Parathyroid adenoma (tissue), 2 donors: ENCODE measurements around the gene SLC9A8.

Experiments used
- H2AFZ ChIP-seq: fragments of 300-600 bp; sonication (generic); one replicate; pipeline ENCODE4 v1.7.0; 2017; ENCODE audit warnings: antibody characterized with exemption, mild to moderate bottlenecking
- H3K27ac ChIP-seq: fragments of 300-600 bp; sonication (generic); one replicate; pipeline ENCODE4 v1.7.0; 2017
- H3K27me3 ChIP-seq: fragments of 300-600 bp; sonication (generic); one replicate; pipeline ENCODE4 v1.7.0; 2017; ENCODE audit warnings: low read length; ENCODE audit not compliant: control insufficient read depth, insufficient read depth
- H3K36me3 ChIP-seq: fragments of 300-600 bp; sonication (generic); one replicate; pipeline ENCODE4 v1.7.0; 2017; ENCODE audit warnings: low read length; ENCODE audit not compliant: control insufficient read depth, insufficient read depth
- H3K4me1 ChIP-seq: fragments of 300-600 bp; sonication (generic); one replicate; pipeline ENCODE4 v1.7.0; 2017; ENCODE audit warnings: control low read depth
- H3K4me2 ChIP-seq: fragments of 300-600 bp; sonication (generic); one replicate; pipeline ENCODE4 v1.7.0; 2017; ENCODE audit warnings: low read length
- H3K4me3 ChIP-seq: fragments of 300-600 bp; sonication (generic); one replicate; pipeline ENCODE4 v1.7.0; 2017; ENCODE audit warnings: low read depth, low read length
- H3K79me2 ChIP-seq: fragments of 300-600 bp; sonication (generic); one replicate; pipeline ENCODE4 v1.7.0; 2017; ENCODE audit warnings: control low read depth
- H3K9ac ChIP-seq: fragments of 300-600 bp; sonication (generic); one replicate; pipeline ENCODE4 v1.7.0; 2017; ENCODE audit warnings: mild to moderate bottlenecking
- H3K9me3 ChIP-seq: fragments of 300-600 bp; sonication (generic); one replicate; pipeline ENCODE4 v1.7.0; 2017; ENCODE audit warnings: low read length; ENCODE audit not compliant: control insufficient read depth
- TF ChIP-seq, protein P1 (sequence below): fragments of 300-600 bp; sonication (generic); IDR thresholded peaks from one replicate; pipeline ENCODE4 v1.7.0; 2017; ENCODE audit warnings: antibody characterized with exemption, mild to moderate bottlenecking
- donor health status: primary hyperparathyroidism.

The SLC9A8 gene

DNA sequence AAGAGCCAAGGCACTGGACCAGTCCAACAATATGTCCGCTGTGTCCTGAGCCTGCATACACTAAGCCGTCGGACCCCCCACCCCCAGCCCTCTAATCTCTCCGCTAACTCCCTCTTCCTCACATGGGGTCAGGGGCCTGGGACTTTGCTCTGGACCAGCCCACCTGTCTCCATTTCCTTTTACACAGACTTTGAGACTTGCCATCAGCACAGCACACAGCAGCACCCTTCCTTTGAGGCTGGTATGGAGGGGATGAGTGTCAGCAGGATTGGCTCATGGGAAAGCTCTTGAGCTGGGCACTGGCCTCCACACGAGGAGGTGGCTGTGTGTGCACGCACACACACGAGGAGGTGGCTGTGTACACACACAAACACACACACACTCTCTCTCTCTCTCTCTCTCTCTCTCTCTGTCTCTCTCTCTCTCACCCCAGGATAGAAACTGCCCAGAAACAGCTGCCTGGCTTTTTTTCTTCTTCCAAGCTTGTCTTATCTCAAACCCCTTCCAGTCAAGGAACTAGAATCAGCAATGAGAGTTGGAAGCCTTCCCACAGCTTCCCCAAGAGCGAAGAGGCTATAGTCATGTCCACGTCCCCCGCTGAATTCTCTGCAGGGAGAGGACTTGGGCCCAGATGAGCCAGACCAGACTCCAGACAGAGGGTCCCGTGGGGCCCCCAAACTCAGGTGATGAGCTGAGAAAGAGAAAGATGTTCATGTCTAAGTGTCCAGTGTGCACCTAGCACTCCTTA is 18.6 kb downstream of the SLC9A8 start:
- Histone ChIP-seq H2AFZ (no peak overlapping the region), H3K79me2 (no peaks in the 10 kb centered on the region), H3K9me3 (no peaks in the 10 kb centered on the region), H3K9ac (no peak overlapping the region), H3K4me1 (no peaks in the 10 kb centered on the region), H3K4me3 (no peak overlapping the region), H3K27ac (no peak overlapping the region), H3K4me2 (no peak overlapping the region), H3K36me3 (no peaks in the 10 kb centered on the region), H3K27me3 (no peaks in the 10 kb centered on the region)
- TF ChIP-seq, protein P1, sequence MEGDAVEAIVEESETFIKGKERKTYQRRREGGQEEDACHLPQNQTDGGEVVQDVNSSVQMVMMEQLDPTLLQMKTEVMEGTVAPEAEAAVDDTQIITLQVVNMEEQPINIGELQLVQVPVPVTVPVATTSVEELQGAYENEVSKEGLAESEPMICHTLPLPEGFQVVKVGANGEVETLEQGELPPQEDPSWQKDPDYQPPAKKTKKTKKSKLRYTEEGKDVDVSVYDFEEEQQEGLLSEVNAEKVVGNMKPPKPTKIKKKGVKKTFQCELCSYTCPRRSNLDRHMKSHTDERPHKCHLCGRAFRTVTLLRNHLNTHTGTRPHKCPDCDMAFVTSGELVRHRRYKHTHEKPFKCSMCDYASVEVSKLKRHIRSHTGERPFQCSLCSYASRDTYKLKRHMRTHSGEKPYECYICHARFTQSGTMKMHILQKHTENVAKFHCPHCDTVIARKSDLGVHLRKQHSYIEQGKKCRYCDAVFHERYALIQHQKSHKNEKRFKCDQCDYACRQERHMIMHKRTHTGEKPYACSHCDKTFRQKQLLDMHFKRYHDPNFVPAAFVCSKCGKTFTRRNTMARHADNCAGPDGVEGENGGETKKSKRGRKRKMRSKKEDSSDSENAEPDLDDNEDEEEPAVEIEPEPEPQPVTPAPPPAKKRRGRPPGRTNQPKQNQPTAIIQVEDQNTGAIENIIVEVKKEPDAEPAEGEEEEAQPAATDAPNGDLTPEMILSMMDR, result no peak

DNA sequence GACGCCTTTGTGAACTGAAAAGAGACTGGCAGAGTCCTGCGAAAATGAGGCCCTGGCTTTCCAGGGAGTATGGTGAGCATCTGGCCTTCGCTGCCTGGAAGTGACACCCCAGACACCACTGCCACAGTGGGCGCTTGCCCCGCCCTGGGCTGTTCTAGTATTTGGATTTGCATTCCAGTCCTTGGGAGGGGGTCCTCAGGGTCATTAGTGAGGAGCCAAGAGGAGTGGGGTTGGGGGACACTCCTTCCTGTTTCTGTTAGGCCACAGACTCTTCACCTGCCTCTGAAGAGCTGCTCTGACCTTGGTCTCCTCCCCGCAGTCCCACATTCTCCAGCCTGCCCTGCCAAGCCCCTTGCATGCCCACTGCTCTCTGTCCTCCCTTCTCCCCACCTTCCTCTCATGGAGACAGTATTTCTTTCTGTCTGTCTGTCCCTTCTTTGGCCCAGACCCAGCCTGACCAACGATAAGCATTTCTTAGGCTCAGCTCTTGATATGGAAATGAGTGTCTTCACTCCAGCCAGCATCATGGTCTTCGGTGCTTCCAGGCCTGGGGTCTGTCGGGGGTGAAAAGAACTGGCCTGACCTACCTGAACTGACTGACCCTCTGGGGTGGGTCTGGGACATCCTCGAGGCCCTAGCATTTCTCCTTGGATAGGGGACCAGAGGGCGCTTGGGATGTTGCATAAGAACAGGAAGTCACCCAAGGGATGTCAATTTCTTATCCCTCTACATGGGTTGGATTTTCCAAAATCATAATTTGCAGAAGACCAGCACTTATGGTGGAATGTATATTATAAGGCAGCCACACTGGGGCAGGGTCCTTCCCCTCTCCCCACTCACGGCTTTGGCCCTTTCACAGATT is 19.4 kb downstream of the SLC9A8 start:
- TF ChIP-seq, protein P1, result no peak
- no peak overlapping the region for H2AFZ ChIP-seq
- H3K27ac ChIP-seq, result no peak overlapping the region
- no peaks in the 10 kb centered on the region for H3K9me3 ChIP-seq
- no peaks in the 10 kb centered on the region for H3K79me2 ChIP-seq
- H3K36me3 ChIP-seq, result no peaks in the 10 kb centered on the region
- H3K4me3 ChIP-seq, result no peak overlapping the region
- no peak overlapping the region for H3K9ac ChIP-seq
- H3K4me2 ChIP-seq, result no peak overlapping the region
- no peaks in the 10 kb centered on the region for H3K27me3 ChIP-seq
- H3K4me1 ChIP-seq, result no peaks in the 10 kb centered on the region

DNA sequence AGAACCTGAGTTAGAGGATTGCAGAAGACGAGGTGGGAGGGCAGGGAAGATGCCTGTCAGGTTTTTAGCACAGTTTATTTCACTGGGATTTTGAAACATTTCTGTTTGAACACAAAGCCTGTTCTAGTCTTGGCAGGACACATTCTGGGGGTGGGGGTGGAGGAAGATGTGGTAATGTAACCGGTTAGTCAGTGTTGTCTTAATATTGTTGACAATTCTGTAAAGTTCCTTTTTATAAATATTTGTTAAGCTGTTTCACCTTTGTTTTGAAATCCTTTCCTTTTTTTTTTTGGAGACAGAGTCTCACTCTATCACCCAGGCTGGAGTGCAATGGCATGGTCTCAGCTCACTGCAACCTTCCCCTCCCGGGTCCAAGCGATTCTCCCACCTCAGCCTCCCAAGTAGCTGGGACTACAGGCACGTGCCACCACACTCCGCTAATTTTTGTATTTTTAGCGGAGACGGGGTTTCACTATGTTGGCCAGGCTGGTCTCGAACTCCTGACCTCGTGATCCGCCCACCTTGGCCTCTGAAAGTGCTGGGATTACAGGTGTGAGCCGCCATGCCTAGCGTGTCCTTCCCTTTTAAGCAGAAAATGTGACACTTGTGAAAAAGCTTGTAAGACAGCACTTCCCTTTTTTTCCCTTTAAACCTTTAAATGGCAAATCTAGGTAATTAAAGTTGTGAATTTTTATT is 20.2 kb downstream of the SLC9A8 start:
- Histone ChIP-seq H3K4me2 (no peak overlapping the region), H3K4me1 (no peaks in the 10 kb centered on the region), H3K27me3 (no peaks in the 10 kb centered on the region), H3K9ac (no peak overlapping the region), H3K79me2 (no peaks in the 10 kb centered on the region), H3K36me3 (no peaks in the 10 kb centered on the region), H3K9me3 (no peaks in the 10 kb centered on the region), H3K4me3 (no peak overlapping the region), H2AFZ (no peak overlapping the region), H3K27ac (no peak overlapping the region)
- TF ChIP-seq, protein P1, result no peak

DNA sequence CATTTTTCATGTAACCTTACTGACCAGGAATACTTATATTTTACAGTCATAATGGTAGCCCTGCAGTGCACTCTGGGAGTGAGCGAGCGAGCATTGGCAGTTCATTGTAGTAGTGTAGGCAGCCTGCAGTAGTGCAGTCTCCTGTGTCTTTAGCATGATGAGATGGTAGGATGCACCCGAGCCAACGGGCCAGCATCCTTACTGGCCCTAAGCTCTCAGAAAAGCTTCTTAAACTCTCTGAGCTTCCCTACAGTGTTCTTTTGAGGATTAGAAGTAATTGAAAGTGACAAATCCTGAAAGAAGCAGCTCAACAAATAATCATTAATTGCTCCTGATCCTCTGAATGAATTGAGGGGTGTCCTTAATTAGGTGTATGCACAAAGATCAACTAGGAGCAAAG is 20.9 kb downstream of the SLC9A8 start:
- H3K9ac ChIP-seq, result no peak overlapping the region
- no peaks in the 10 kb centered on the region for H3K79me2 ChIP-seq
- H3K27ac ChIP-seq, result no peak overlapping the region
- no peak overlapping the region for H3K4me2 ChIP-seq
- H2AFZ ChIP-seq, result no peak overlapping the region
- H3K36me3 ChIP-seq, result no peaks in the 10 kb centered on the region
- H3K27me3 ChIP-seq, result no peaks in the 10 kb centered on the region
- TF ChIP-seq, protein P1, result no peak
- H3K4me3 ChIP-seq, result no peak overlapping the region
- H3K9me3 ChIP-seq, result no peaks in the 10 kb centered on the region
- no peaks in the 10 kb centered on the region for H3K4me1 ChIP-seq
